ENCODE measurements around the gene SHISA5. TPM values are rescaled to one million over a fixed set of nuclear protein-coding genes. Genes with fewer than 3 reads are reported as not detected.

The SHISA5 gene
- polyA plus RNA-seq, 3 donors = 147 to 266 (median 242) TPM

- no peaks in the 10 kb centered on the region for H3K79me2 ChIP-seq (ENCODE audit: insufficient read depth, low read length)
- H4K20me1 ChIP-seq (ENCODE audit: insufficient read depth, low read length) = no peaks in the 10 kb centered on the region
- Mint-ChIP-seq H3K9me3 (peaks cover 0 to 4% (median 0%) of the 10 kb centered on the region in 7 donors), H3K27me3 (ENCODE audit: low read depth in 3 of 3) (peaks cover 15 to 16% (median 16%) of the 10 kb centered on the region in 3 donors), H3K36me3 (peaks cover 0 to 3% of the 10 kb centered on the region in 2 donors), H3K27ac (no peak overlapping the region), H3K4me3 (no peak overlapping the region), H3K4me1 (no peaks in the 10 kb centered on the region)
- TF ChIP-seq CTCF (IDR thresholded peaks at IDR 0.05) = no peak
- no peak overlapping the region for H3K9ac ChIP-seq (ENCODE audit: insufficient read depth, low read length, poor library complexity, severe bottlenecking)
- H3K27ac ChIP-seq (ENCODE audit: low read depth in 1 of 2, low read length in 2 of 2) = no peak overlapping the region
- intact Hi-C loops (cut with micrococcal nuclease) = no loop called here
- H2AFZ ChIP-seq (ENCODE audit: insufficient read depth, low read depth, low read length, poor library complexity, severe bottlenecking) = no peak overlapping the region
- no peak for DNase-seq
- no peak overlapping the region for H3K4me3 ChIP-seq (replicated peaks in 1 of 3; ENCODE audit: low read depth in 2 of 3, low read length in 3 of 3)
- H3K9me3 ChIP-seq (replicated peaks in 1 of 2; ENCODE audit: control insufficient read depth in 1 of 2, insufficient read depth in 1 of 2, low read length in 2 of 2) = no peaks in the 10 kb centered on the region
- no peak overlapping the region for H3K4me2 ChIP-seq (replicated peaks; ENCODE audit: extremely low read depth, low read length, poor library complexity, severe bottlenecking)
- whole genome bisulfite sequencing (ENCODE audit: insufficient coverage) = 94% methylated on average over 25 of the region's 25 CpGs
- no peaks in the 10 kb centered on the region for H3K36me3 ChIP-seq (replicated peaks in 1 of 2; ENCODE audit: control insufficient read depth in 1 of 2, insufficient read depth in 2 of 2, low read length in 2 of 2)
- H3K4me1 ChIP-seq (ENCODE audit: control insufficient read depth in 1 of 2, insufficient read depth in 2 of 2, low read length in 2 of 2) = peaks cover 0 to under 1% of the 10 kb centered on the region in 2 donors
- peaks cover under 1 to 12% of the 10 kb centered on the region in 2 donors for H3K27me3 ChIP-seq (ENCODE audit: control insufficient read depth in 2 of 2, insufficient read depth in 2 of 2, low read length in 2 of 2)
These were observed 80.6 kb downstream of the SHISA5 start for GRCh38 chr3:48423241-48423882.

GRCh38 chr3:48422681-48423080 lies 81.3 kb downstream of the SHISA5 start:
- no peak overlapping the region for H3K27ac Mint-ChIP-seq
- DNase-seq = no peak
- Histone ChIP-seq H3K36me3 (replicated peaks in 1 of 2; ENCODE audit: control insufficient read depth in 1 of 2, insufficient read depth in 2 of 2, low read length in 2 of 2) (no peaks in the 10 kb centered on the region), H3K9me3 (replicated peaks in 1 of 2; ENCODE audit: control insufficient read depth in 1 of 2, insufficient read depth in 1 of 2, low read length in 2 of 2) (no peaks in the 10 kb centered on the region), H3K27ac (ENCODE audit: low read depth in 1 of 2, low read length in 2 of 2) (no peak overlapping the region), H3K4me2 (replicated peaks; ENCODE audit: extremely low read depth, low read length, poor library complexity, severe bottlenecking) (no peak overlapping the region), H3K4me3 (replicated peaks in 1 of 3; ENCODE audit: low read depth in 2 of 3, low read length in 3 of 3) (no peak overlapping the region), H3K79me2 (ENCODE audit: insufficient read depth, low read length) (no peaks in the 10 kb centered on the region), H3K27me3 (ENCODE audit: control insufficient read depth in 2 of 2, insufficient read depth in 2 of 2, low read length in 2 of 2) (peaks cover 0 to 5% of the 10 kb centered on the region in 2 donors), H4K20me1 (ENCODE audit: insufficient read depth, low read length) (no peaks in the 10 kb centered on the region), H3K9ac (ENCODE audit: insufficient read depth, low read length, poor library complexity, severe bottlenecking) (no peak overlapping the region), H3K4me1 (ENCODE audit: control insufficient read depth in 1 of 2, insufficient read depth in 2 of 2, low read length in 2 of 2) (no peaks in the 10 kb centered on the region), H2AFZ (ENCODE audit: insufficient read depth, low read depth, low read length, poor library complexity, severe bottlenecking) (no peak overlapping the region)
- no peaks in the 10 kb centered on the region for H3K36me3 Mint-ChIP-seq
- H3K9me3 Mint-ChIP-seq = no peaks in the 10 kb centered on the region
- WGBS (ENCODE audit: insufficient coverage) = 97% methylated on average over 8 of the region's 8 CpGs
- no peaks in the 10 kb centered on the region for H3K4me1 Mint-ChIP-seq
- no peak overlapping the region for H3K4me3 Mint-ChIP-seq
- peaks cover 9% of the 10 kb centered on the region in 3 donors for H3K27me3 Mint-ChIP-seq (ENCODE audit: low read depth in 3 of 3)
- TF ChIP-seq CTCF (IDR thresholded peaks at IDR 0.05) = no peak
- intact Hi-C loops (cut with micrococcal nuclease) = no loop called here

Data from CD14-positive monocyte (primary cell).